GM18867 (cell line): ENCODE results near the gene FIGN.

Experiments
- ATAC-seq: cut with Tn5 transposase; IDR thresholded peaks from one replicate; pipeline ENCODE4 v1.9.1; 2021; ENCODE audit warnings: mild to moderate bottlenecking, moderate library complexity; ENCODE audit not compliant: unreplicated experiment

The FIGN gene

DNA sequence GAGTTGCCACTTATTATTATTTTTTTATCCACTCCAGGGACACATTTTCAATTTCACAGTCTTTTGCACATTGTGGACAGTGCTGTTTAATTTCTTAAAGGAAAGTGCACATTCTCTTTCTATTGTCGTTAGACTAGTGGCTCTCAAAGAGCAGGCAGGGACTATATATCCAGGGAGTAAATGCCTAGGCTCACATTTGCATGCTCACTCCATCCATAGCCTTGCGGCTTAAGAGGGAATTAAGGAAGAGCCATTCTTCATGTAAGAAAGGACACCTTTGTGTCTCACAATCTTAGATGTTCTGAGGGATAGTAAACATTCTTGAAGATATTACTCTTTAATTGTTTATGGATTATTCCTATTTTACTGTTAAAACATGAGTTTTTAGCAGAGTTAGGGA, 70.8 kb downstream of the FIGN start:
- no peak for ATAC-seq

DNA sequence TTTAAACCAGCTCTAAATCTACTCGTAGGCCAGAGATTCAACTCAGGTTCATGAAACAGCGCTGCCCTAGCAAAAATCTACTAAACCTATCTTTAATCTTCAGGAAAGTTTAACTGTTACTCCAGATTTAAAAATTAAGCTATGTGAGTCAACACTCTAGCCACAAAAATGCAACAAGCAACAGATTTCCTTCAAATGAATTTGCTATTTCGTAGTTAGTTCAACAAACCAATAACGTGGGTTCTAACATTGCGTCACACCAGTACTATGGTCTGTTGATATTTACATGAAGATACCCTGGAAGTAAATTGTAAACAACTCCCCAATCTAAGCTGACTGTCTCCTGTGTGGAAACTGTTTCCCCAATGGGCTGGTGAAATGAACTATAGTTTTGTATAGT, 71.2 kb downstream of the FIGN start:
- no peak for ATAC-seq

DNA sequence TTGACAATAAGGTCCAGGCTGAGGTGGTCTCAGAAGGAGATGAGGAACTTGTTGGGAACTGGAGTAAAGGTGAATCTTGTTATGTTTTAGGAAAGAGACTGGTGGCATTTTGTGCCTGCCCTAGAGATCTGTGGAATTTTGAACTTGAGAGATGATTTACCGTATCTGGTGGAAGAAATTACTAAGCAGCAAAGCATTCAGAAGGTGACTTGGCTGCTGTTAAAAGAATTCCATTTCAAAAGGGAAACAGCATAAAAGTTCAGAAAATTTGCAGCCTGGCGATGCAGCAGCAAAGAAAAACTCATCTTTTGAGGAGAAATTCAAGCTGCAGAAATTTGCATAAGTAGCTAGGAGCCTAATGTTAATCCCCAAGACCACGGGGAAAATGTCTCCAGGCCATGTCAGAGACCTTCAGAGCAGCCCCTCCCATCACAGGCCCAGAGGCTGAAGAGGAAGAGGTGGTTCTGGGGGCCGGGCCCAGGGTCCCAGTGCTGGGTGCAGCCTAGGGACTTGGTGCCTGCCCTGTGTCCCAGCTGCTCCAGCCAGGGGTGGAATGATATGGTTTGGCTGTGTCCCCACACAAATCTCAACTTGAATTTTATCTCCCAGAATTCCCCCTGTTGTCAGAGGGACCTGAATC, 73.5 kb downstream of the FIGN start:
- no peak for ATAC-seq

DNA sequence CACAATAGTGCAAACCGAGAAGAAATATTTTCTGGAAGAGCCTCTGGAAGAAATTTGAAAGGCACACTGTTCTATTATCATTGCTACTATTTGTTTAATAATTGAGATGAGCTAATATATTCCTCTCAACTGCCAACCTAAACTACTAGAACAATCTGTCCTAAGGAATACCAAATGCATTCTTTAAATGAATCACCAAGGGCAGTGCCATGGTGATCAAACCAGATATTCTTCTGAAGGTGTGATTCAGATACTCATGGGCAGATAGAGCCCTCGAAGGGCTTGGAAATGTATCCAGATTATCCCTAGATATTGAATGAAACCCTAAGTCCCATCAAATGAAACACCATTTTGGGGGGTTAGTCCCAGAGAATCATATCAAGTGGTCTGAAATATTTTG, 76.6 kb downstream of the FIGN start:
- no peak for ATAC-seq

DNA sequence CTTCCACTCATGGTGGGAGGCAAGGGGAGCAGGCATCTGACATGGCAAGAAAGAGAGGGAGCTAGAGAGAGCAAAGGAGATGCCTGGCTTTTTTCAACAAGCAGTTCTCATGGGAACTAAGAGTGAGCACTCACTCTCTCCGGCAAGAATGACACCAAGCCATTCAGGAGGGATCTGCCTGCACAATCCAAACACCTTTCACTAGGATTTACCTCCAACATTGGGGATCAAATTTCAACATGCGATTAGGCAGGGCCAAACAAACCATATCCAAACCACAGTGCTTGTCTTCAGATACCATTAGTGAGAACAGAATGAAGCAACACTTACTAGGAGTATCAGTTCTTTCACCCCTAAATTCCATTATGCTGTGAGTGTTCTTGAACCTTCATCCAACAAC, 77.3 kb downstream of the FIGN start:
- ATAC-seq, result no peak

DNA sequence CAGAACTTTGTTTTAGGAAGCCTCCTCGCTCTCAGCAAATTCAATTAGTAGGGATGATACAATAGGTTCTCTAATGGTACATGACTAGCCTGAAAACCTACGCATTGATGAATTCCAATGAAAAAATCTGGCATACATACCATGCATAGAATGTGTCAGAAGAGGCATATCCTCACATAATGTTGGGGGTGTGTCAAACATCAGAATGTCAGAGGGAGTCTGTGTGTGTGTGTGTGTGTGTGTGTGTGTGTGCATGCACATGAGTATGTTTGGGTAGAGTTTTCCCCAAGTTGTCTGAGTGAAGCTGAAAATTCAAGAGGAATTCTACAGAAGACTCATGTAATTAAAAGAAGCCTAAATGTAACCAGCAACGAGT, 78.5 kb downstream of the FIGN start:
- no peak for ATAC-seq

DNA sequence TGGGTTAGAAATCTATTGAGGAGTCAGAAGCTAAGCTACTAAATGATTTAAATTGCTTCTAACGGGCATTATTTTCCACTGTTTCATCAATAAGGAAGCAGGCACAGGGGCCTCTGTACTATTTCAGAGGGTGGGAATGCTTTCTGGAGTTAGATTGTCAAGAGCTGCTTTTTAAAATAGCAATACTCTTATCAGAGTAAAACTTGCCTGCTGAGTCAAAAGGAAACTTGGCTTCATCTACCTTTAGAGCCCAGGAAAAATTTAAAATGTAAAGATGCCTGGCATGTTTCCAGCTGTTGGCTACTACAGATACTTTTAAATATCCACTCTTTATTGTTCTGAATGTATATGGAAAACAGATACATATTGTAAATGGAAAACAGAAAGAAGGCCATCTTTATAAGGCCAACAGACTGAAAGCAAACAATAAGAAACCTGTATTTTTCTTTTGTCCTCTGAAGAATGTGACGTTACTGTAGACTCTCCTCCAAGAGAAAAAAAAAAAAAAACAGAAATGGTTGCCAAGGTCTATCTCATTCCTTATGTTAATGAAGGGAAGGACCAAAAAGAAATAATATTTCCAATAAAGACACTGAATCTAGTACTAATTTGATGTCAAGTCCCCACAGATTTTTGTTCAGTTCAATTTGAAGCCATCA, 79.1 kb downstream of the FIGN start:
- no peak for ATAC-seq

DNA sequence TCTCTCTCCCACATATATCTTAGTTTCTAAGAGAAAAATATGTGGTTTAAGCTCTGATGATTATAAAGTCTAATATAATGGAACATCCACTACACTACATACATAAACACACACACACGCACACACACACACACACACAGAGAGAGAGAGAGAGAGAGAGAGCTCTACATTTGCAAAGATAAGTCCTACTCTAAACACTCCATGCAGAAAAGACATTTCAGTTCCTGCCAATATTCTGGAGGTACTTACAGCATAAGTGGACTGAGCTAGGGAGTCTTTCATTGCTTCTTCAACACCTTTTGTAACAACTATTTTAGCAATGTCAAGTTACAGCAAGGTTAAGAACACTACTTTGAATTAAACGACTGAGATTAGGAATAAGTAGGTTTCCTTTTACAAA, 80.1 kb downstream of the FIGN start:
- ATAC-seq, result no peak

DNA sequence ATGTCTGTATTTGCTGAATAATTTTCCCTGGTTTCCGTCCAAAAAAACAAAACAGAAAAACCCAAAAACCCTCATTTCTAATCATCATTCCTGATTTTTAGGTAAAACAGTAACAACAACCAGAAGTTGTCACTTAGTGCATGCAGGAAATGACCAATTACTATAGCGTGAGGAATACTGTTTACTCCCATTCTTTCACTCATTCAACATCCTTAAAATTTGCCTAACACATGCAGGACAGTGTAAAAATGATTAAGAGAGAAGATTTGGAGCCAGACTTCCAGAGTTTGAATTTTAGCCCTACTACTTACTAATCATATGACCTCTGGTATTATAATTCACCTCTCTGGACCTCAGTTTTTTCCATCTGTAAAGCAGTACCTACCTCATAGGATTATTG, 83.1 kb downstream of the FIGN start:
- ATAC-seq, result no peak

DNA sequence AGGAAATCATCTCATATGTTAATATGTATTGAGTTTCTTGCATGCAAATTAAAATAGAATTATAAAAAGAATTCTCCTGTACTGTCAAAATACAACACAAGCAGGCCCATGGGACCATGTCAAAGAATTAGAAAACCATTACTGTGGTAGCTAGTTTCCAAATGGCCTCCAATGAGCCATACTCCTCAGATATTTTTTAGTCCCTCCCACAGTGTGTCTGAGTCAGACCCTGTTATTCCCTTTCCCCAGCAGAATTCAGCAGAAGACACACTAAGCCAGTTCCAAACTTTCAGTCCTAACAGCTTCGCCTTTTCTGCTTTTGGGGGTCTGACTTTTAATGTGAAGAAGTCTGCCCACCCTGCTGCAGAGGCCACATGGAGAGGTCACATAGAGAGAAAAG, 86.7 kb downstream of the FIGN start:
- no peak for ATAC-seq

DNA sequence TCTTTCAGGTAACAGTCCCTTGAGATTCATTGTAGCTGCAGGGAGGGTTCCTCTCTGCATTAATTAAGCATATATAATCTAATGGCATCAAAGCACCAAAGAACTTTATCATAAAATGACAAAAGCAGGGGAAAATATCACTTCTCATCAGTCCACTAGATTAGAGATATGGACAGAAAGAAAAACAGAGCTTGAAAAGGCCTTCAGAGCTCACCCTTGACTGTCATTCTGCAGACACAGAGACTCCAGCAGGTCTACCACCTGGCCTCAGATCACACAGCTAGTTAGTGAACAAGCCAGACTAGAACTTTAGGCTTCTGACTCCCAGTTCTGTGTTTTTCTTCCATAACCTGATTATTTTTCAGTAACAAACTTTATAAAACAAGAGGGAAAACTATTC, 88.5 kb downstream of the FIGN start:
- no peak for ATAC-seq

DNA sequence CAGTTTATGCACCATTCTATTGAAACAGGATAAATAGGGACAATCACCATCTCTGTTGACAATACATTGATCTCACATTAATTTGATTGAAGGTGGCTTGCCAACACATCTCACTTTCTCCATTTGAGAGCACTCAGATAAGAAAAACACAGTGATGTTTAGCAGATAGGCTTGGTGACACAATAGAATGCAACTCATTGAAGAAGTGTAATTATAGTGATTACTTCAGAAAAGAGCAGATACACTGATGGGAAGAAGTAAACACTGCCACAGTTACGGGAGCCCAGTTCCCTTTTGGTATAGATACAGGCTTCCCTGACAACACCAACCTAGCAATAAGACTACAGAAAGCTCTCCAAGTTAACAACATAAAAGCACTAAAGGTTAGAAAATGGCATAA, 89.1 kb downstream of the FIGN start:
- ATAC-seq, result no peak

DNA sequence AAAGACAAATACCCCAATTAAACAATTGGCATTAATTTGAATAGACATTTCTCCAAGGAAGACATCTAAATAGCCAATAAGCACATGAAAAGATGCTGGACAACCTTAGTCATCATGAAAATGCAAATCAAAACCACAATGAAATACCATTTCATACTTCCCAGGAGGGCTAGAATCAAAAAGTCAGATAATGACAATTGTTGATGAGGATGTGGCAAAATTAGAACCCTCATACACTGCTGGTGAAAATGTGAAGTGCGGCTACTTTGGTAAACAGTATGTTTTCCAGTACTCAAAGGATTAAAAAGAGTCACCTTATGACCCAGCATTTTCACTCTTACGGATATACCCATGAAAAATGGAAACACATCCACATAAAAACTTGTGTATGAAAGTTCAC, 91.6 kb downstream of the FIGN start:
- no peak for ATAC-seq

DNA sequence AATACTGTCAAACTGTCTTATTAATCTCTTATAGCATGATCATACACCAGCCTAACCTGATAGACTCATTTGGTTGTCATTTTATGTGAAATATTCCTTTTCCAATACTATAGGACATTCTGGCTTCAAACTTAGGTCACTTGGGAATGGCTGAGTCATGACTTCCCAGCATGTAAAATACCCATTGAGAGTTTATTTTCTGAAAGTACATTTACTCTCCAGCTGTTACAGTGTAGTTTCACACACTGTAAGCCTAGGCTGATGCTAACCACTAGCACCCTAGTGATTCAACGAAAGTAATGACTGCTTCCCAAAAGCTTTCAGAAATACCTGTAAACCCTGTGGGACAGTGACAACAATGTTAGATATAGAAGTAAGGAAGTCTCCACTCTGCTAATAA, 93.8 kb downstream of the FIGN start:
- no peak for ATAC-seq

DNA sequence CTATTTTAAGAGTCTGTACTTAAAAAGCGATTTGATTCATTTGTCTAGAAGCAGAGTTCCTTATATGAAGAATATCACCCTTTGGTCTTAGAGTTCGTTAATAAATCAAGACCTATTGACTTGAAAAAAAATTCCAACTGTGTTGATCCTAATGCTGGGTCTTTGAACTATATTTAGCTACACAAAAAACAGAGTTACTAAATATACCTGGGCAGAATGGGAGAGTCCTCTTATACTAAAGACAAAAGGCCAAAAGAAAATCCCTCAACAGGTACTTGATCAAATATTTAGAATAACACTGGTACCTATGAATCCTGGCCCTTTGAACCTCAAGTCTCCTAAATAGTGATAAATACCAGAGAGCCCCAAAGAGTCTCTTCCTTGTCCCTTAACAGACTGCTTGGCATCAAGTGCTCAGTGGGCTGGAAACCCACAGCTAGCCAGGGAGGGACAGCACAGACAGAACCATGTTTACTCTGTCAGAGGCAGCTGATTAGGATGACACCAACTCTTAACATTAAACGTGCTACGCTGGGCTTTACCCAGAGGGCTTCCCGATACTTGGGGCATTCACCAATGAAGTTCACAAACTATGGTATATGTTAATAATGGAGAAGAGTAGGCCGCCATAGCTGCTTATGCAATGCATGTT, 95.1 kb downstream of the FIGN start:
- no peak for ATAC-seq

DNA sequence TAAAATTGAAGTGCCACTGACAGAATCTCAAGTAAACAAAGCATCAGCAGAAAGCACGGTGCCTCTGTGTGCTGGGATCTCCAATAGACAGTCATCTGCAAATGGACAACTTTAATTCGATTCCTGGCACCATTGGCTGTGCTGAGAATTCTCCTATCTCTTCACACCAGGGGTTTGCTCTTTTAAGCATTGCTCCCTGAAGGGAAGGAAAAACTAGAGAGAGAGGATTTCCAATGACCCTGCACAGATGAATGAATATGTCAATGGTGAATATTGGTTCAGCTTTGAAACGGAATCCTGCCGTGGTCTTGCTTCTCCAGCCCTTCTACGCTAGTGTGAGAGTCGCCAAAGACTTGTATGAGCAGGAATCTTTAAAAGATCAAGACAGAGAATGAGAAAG, 97.9 kb downstream of the FIGN start:
- ATAC-seq, result no peak

DNA sequence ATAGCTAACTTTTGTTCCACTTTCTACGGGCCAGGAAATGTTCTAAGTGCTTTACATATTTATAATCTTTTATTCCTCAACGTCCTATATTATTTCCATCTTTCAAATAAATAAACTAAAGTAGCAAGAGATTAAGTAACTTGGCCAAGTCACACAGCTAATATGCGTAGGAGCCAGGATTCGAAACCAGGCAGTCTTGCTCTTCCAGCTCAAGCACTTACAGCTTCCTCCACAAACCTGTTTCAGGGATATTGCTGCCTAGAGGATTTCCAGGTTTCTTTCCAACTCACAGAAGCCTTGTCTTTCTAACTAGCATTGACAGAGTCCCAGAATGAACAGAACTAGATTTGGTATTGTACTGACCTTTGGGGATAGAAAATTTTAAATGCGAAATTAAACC, 102.5 kb downstream of the FIGN start:
- ATAC-seq, result no peak

DNA sequence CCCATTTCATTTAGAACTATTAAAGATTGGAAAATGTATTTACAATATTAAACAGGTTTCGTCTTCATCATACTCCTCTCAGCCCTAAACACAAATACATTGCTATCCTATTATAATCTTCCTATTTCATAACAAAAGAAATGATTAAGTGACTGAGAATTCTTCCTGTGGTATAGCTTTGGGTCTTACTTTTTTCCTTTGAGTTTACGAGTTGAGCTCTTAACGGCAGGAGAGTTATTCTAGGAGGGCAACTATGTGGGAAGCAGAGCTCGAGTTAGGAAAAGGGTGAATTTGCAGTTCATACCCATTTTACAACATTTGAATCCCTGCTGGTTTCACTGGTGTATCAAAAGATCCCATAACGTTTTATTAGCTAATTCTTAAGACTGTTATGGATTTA, 105.0 kb downstream of the FIGN start:
- no peak for ATAC-seq

DNA sequence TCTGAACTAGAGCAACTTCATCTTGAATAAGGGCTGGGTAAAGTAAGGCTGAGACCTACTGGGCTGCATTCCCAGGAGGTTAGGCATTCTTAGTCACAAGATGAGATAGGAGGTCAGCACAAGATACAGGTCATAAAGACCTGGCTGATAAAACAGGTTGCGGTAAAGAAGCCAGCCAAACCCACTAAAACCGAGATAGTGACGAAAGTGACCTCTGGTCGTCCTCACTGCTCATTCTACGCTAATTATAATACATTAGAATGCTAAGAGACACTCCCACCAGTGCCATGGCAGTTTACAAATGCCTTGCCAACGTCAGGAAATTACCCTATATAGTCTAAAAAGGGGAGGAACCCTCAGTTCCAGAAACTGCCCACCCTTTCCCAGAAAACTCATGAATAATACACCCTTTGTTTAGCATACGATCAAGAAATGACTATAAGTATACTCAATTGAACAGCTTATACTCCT, 109.1 kb downstream of the FIGN start:
- no peak for ATAC-seq

DNA sequence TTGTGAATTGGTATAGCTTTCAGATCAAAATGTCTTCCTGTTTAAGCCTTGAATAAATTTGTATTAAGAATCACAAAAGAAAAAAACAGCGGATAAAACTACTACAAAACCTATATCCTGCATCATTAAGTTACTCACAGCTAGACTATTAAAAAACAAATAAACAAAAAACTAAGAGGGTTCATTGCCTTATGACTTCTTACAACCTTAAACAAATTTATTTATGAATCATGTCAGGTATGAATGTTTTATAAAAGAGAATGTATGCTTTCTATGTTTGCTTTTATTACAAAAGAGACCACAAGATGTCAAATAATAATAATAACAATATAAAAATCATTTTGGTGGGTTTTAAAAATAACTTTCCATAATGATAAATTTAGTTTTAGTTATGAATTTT, 109.6 kb downstream of the FIGN start:
- no peak for ATAC-seq

DNA sequence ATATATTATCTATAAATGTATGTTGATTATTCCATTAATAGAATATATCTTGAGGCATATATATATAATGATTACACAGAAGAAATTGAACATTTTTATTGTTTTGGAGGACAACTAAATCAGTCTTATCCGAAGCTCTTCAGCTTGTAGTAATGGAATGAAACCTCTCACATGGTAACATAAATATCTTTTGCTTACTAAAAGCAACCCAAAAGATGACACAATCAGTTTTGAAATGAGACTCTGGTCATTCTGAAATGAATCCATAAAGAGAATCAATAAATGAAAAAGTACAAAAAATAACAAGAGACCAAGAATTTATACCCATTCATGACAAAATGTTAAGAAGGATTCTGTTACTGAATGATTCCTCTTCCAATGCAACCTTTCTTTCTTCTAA, 110.2 kb downstream of the FIGN start:
- no peak for ATAC-seq

DNA sequence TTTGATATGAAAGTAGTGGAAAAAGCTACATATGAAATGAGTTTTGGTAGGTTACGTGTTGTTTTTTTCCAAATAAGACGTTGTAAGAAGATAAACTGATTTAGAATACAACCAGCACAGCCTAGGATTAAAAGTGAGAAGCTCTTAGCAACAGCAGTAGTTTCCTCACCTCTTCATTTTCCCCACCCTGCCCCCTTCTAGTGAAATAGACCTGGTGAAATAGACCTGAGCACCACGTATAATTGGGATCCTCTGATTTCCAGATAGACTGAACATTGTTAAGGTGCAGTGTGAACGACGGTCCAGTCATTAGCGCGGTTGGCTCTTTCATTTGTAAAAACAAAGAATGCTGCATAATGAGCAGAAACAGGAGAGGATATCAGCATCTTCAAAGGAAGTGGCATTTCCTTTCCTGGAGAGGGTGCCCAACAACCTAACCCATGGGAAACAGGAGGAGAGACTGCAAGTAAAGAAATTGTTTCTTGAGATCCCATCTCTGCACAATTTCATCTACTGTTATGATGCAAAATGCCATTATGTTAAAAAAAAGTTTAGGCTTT, 114.3 kb downstream of the FIGN start:
- no peak for ATAC-seq
